ENCODE data around the gene ATRNL1. TPM values are rescaled to one million over a fixed set of nuclear protein-coding genes. Genes with fewer than 3 reads are reported as not detected.

The ATRNL1 gene
- total and polyA plus RNA-seq, 2 experiments from 2014 or later = 4.8 to 29.7 TPM

GRCh38 chr10:115417585-115418265 lies 324.6 kb downstream of the ATRNL1 start (continued):
- TF ChIP-seq, protein P1, sequence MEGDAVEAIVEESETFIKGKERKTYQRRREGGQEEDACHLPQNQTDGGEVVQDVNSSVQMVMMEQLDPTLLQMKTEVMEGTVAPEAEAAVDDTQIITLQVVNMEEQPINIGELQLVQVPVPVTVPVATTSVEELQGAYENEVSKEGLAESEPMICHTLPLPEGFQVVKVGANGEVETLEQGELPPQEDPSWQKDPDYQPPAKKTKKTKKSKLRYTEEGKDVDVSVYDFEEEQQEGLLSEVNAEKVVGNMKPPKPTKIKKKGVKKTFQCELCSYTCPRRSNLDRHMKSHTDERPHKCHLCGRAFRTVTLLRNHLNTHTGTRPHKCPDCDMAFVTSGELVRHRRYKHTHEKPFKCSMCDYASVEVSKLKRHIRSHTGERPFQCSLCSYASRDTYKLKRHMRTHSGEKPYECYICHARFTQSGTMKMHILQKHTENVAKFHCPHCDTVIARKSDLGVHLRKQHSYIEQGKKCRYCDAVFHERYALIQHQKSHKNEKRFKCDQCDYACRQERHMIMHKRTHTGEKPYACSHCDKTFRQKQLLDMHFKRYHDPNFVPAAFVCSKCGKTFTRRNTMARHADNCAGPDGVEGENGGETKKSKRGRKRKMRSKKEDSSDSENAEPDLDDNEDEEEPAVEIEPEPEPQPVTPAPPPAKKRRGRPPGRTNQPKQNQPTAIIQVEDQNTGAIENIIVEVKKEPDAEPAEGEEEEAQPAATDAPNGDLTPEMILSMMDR (conservative IDR thresholded peaks at IDR 0.05; ENCODE audit: low read depth in 2 of 2) = peak; percentile 89 to 96
- TF ChIP-seq ZNF331 (CRISPR knock-in tag; IDR thresholded peaks at IDR 0.05; ENCODE audit: low read depth) (peak; percentile 94), ZNF114 (CRISPR knock-in tag; IDR thresholded peaks at IDR 0.05) (no peak)

DNA sequence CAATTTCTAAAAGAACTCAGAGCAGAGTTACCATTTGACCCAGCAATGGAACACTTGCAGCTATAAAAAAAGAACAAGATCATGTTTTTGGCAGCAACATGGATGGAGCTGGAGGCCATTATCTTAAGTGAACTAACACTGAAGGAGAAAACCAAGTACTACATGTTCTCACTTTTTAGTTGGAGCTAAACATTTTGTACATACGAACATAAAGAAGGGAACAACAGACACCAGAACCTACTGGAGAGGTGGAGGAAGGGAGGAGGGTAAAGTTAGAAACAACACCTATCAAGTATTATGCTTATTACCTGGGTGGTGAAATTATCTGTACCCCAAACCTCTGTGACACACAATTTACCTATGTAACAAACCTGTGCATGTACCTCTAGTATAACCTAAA lies 329.5 kb downstream of the ATRNL1 start:
- no peak for DNase-seq (ENCODE audit: low spot score)
- Mint-ChIP-seq H3K27me3 (ENCODE audit: insufficient read depth, low read depth, poor library complexity) (peaks cover 2% of the 10 kb centered on the region), H3K9me3 (no peaks in the 10 kb centered on the region), H3K4me1 (no peaks in the 10 kb centered on the region), H3K4me3 (no peak overlapping the region), H3K27ac (no peak overlapping the region), H3K36me3 (ENCODE audit: low read depth) (no peaks in the 10 kb centered on the region)
- Histone ChIP-seq H3K4me1 (ENCODE audit: insufficient read depth) (no peaks in the 10 kb centered on the region), H4K20me1 (replicated peaks; ENCODE audit: insufficient read depth) (no peaks in the 10 kb centered on the region), H3K4me2 (no peak overlapping the region), H3K9me2 (ENCODE audit: insufficient read depth) (no peaks in the 10 kb centered on the region), H3K79me2 (replicated peaks; ENCODE audit: insufficient read depth) (no peaks in the 10 kb centered on the region), H3K36me3 (ENCODE audit: insufficient read depth) (no peaks in the 10 kb centered on the region), H2AFZ (no peak overlapping the region), H3K4me3 (no peak overlapping the region), H3K27me3 (ENCODE audit: insufficient read depth) (no peaks in the 10 kb centered on the region), H3F3A (replicated peaks; ENCODE audit: low read depth) (no peaks in the 10 kb centered on the region), H3K27ac (ENCODE audit: low read depth) (no peak overlapping the region)
- no peak for ATAC-seq
- no peak for TF ChIP-seq STAT1 (IDR thresholded peaks at IDR 0.05; ENCODE audit: unreplicated experiment)
- TF ChIP-seq, protein P2, sequence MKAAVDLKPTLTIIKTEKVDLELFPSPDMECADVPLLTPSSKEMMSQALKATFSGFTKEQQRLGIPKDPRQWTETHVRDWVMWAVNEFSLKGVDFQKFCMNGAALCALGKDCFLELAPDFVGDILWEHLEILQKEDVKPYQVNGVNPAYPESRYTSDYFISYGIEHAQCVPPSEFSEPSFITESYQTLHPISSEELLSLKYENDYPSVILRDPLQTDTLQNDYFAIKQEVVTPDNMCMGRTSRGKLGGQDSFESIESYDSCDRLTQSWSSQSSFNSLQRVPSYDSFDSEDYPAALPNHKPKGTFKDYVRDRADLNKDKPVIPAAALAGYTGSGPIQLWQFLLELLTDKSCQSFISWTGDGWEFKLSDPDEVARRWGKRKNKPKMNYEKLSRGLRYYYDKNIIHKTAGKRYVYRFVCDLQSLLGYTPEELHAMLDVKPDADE (IDR thresholded peaks at IDR 0.05) = no peak
- TF ChIP-seq ZNF331 (CRISPR knock-in tag; IDR thresholded peaks at IDR 0.05; ENCODE audit: low read depth) = no peak
- no peak for TF ChIP-seq ZNF462 (CRISPR knock-in tag; IDR thresholded peaks at IDR 0.05)
- TF ChIP-seq NANOG (IDR thresholded peaks at IDR 0.05; ENCODE audit: borderline replicate concordance) = no peak
- TF ChIP-seq REST (IDR thresholded peaks at IDR 0.05; ENCODE audit: unreplicated experiment) = no peak
- TF ChIP-seq, protein P1 (conservative IDR thresholded peaks at IDR 0.05; ENCODE audit: low read depth in 2 of 2) = no peak
- no peak for TF ChIP-seq POLR2AphosphoS5 (IDR thresholded peaks at IDR 0.05; ENCODE audit: low read depth)
- no peak for TF ChIP-seq ZNF114 (CRISPR knock-in tag; IDR thresholded peaks at IDR 0.05)

All from GM23338 (cell line).